ENCODE data around the gene PLEKHJ1.

GRCh38 chr19:2270157-2270422, 34.0 kb upstream of the PLEKHJ1 start:
- no peak for TF ChIP-seq POLR2AphosphoS5 (IDR thresholded peaks at IDR 0.05)
- no peak for TF ChIP-seq CTCF (IDR thresholded peaks at IDR 0.05)
- TF ChIP-seq POLR2A (IDR thresholded peaks at IDR 0.05) = no peak
- TF ChIP-seq EP300 (IDR thresholded peaks at IDR 0.05) = no peak

Measured in gastroesophageal sphincter (tissue), 3 donors.